GM21576 (cell line): Measurements from ENCODE around the gene HUWE1.

Experiments
- ATAC-seq: cut with Tn5 transposase; IDR thresholded peaks from one replicate; pipeline ENCODE4 v1.9.1; 2021; ENCODE audit warnings: mild to moderate bottlenecking, moderate library complexity; ENCODE audit not compliant: unreplicated experiment

The HUWE1 gene

GRCh38 chrX:53622431-53622830, 64.1 kb downstream of the HUWE1 start:
- ATAC-seq, result no peak

- ATAC-seq, result no peak
Measured at GRCh38 chrX:53621418-53621986, 65.0 kb downstream of the HUWE1 start.

GRCh38 chrX:53616946-53617345, 69.6 kb downstream of the HUWE1 start:
- ATAC-seq, result no peak

- ATAC-seq, result no peak
Measured at GRCh38 chrX:53606456-53606855, 80.1 kb downstream of the HUWE1 start.

GRCh38 chrX:53605004-53605403, 81.5 kb downstream of the HUWE1 start:
- no peak for ATAC-seq

- ATAC-seq, result no peak
Measured at GRCh38 chrX:53599781-53600396, 86.6 kb downstream of the HUWE1 start.

- no peak for ATAC-seq
Measured at GRCh38 chrX:53598169-53598568, 88.3 kb downstream of the HUWE1 start.

- no peak for ATAC-seq
Measured at GRCh38 chrX:53595266-53595810, 91.2 kb downstream of the HUWE1 start.

GRCh38 chrX:53594354-53594753, 92.2 kb downstream of the HUWE1 start:
- ATAC-seq, result no peak

- no peak for ATAC-seq
Measured at GRCh38 chrX:53587795-53588420, 98.6 kb downstream of the HUWE1 start.

- no peak for ATAC-seq
Measured at GRCh38 chrX:53584891-53585290, 101.6 kb downstream of the HUWE1 start.

GRCh38 chrX:53583571-53583970, 102.9 kb downstream of the HUWE1 start:
- ATAC-seq, result no peak

- ATAC-seq, result no peak
Measured at GRCh38 chrX:53580742-53581504, 105.6 kb downstream of the HUWE1 start.

GRCh38 chrX:53571494-53571893, 115.0 kb downstream of the HUWE1 start:
- no peak for ATAC-seq

- ATAC-seq, result no peak
Measured at GRCh38 chrX:53563324-53563723, 123.2 kb downstream of the HUWE1 start.

- no peak for ATAC-seq
Measured at GRCh38 chrX:53561912-53562311, 124.6 kb downstream of the HUWE1 start.

- ATAC-seq, result no peak
Measured at GRCh38 chrX:53558646-53559045, 127.9 kb downstream of the HUWE1 start.

- no peak for ATAC-seq
Measured at GRCh38 chrX:53556868-53557267, 129.7 kb downstream of the HUWE1 start.

GRCh38 chrX:53550756-53551463, 135.6 kb downstream of the HUWE1 start:
- no peak for ATAC-seq

- no peak for ATAC-seq
Measured at GRCh38 chrX:53547668-53548067, 138.9 kb downstream of the HUWE1 start.

GRCh38 chrX:53544936-53545335, 141.6 kb downstream of the HUWE1 start:
- ATAC-seq, result no peak
